GM20000 (cell line): ENCODE measurements around the gene GIT2.
"Not testable (repeated sequence)": the region's sequence is repeated elsewhere in the genome, so short reads cannot be mapped to it uniquely, and the experiment has no call there.

Source experiments
- DNase-seq: peaks from one replicate; pipeline ENCODE4 v3.0.0; 2012; ENCODE audit warnings: low spot score
- CTCF ChIP-seq: IDR thresholded peaks from 2 replicates; pipeline ENCODE4 v1.5.1; 2012; ENCODE audit warnings: mild to moderate bottlenecking, control low read depth; ENCODE audit errors: extremely low read depth, missing control alignments

Gene GIT2

GRCh38 chr12:109988903-109989302 is 7.3 kb downstream of the GIT2 start:
- DNase-seq = no peak
- no peak for TF ChIP-seq CTCF

GRCh38 chr12:109988274-109988673 is 7.9 kb downstream of the GIT2 start:
- TF ChIP-seq CTCF = no peak
- no peak for DNase-seq

- no peak for DNase-seq
- TF ChIP-seq CTCF = no peak
Observed at GRCh38 chr12:109987615-109988014, 8.6 kb downstream of the GIT2 start.

- DNase-seq = not testable (repeated sequence)
Observed at GRCh38 chr12:109986236-109986635, 9.9 kb downstream of the GIT2 start.

GRCh38 chr12:109983432-109984142 is 12.6 kb downstream of the GIT2 start:
- TF ChIP-seq CTCF = no peak
- DNase-seq = no peak

GRCh38 chr12:109982210-109982609 is 14.0 kb downstream of the GIT2 start:
- DNase-seq = no peak
- TF ChIP-seq CTCF = no peak

GRCh38 chr12:109981311-109981710 is 14.9 kb downstream of the GIT2 start:
- no peak for TF ChIP-seq CTCF
- no peak for DNase-seq

- DNase-seq = no peak
- no peak for TF ChIP-seq CTCF
Observed at GRCh38 chr12:109972821-109973220, 23.3 kb downstream of the GIT2 start.
